B cell (primary cell): Measurements from ENCODE around the gene CIAO2B. TPM values are rescaled to one million over a fixed set of nuclear protein-coding genes. Genes with fewer than 3 reads are reported as not detected.

Source experiments
- ATAC-seq: fragments of 200-7000 bp; cut with Tn5 transposase; one replicate; pipeline ENCODE4 v1.10.0; 2021; ENCODE audit warnings: low read depth, mild to moderate bottlenecking, moderate number of reproducible peaks, moderate library complexity
- CTCF ChIA-PET: fragments of 350-600 bp; sonication (Branson Sonifier 250); formaldehyde crosslinking; loops from one replicate; lab custom pipeline; 2021; ENCODE audit warnings: antibody characterized with exemption, inconsistent platforms; lab: Charles Lee
- POLR2A ChIA-PET: fragments of 350-600 bp; sonication (Branson Sonifier 250); formaldehyde crosslinking; loops from one replicate; lab custom pipeline; 2021; ENCODE audit warnings: antibody characterized with exemption; lab: Charles Lee
- DNase-seq: peaks from one replicate; pipeline ENCODE4 v3.0.0; 2013
- H2AFZ ChIP-seq: 2 replicates; pipeline ENCODE4 v1.6.1; 2012; ENCODE audit warnings: mild to moderate bottlenecking, low read depth, low read length; ENCODE audit not compliant: insufficient read depth, poor library complexity, severe bottlenecking
- H3K27ac ChIP-seq, 2 donors: 1 replicate in 1 of 2; 2 replicates in 1 of 2; pipeline ENCODE4 v1.5.1; 2012 to 2013; ENCODE audit warnings: low read length in 2 of 2, mild to moderate bottlenecking in 2 of 2, moderate library complexity in 1 of 2
- H3K27me3 ChIP-seq, 4 experiments: fragments of 200-600 bp in 1 of 4; sonication (generic) in 1 of 4; replicated peaks in 1 of 4; 1 replicate in 2 of 4; 2 replicates in 2 of 4; pipeline versions ENCODE4 v1.6.1 to v1.7.0; 2013 to 2016; ENCODE audit warnings: low read length in 3 of 4, mild to moderate bottlenecking in 2 of 4, mixed read lengths in 1 of 4, moderate library complexity in 1 of 4; ENCODE audit not compliant: insufficient read depth in 4 of 4, control insufficient read depth in 3 of 4; ENCODE audit errors: control extremely low read depth in 1 of 4
- H3K36me3 ChIP-seq, 2 experiments: replicated peaks in 1 of 2; 1 replicate in 1 of 2; 2 replicates in 1 of 2; pipeline versions ENCODE4 v1.6.1 to v1.7.1; 2013; ENCODE audit warnings: low read length in 1 of 2; ENCODE audit not compliant: insufficient read depth in 2 of 2, control insufficient read depth in 1 of 2; ENCODE audit errors: control extremely low read depth in 1 of 2, extremely low read depth in 1 of 2
- H3K4me1 ChIP-seq, 2 donors: fragments of 200-600 bp in 1 of 2; sonication (generic) in 1 of 2; 1 replicate in 1 of 2; 2 replicates in 1 of 2; pipeline versions ENCODE4 v1.5.1 to v1.6.1; 2013 to 2017; ENCODE audit warnings: low read length in 2 of 2; ENCODE audit not compliant: control insufficient read depth in 2 of 2, insufficient read depth in 2 of 2
- H3K4me2 ChIP-seq: replicated peaks from 2 replicates; pipeline ENCODE3; 2012; ENCODE audit warnings: mild to moderate bottlenecking, low read depth, low read length; ENCODE audit not compliant: poor library complexity, severe bottlenecking
- H3K4me3 ChIP-seq, 5 experiments: fragments of 200-600 bp in 1 of 5; sonication (generic) in 1 of 5; 1 replicate in 3 of 5; 2 replicates in 2 of 5; pipeline versions ENCODE4 v1.5.1 to v1.7.0; 2011 to 2016; ENCODE audit warnings: low read length in 4 of 5, mild to moderate bottlenecking in 4 of 5, low read depth in 2 of 5, control low read depth in 1 of 5, moderate library complexity in 1 of 5; ENCODE audit not compliant: insufficient read depth in 1 of 5; ENCODE audit errors: control extremely low read depth in 1 of 5, extremely low read depth in 1 of 5
- H3K79me2 ChIP-seq: fragments of 200-600 bp; sonication (generic); one replicate; pipeline ENCODE4 v1.6.0; 2016; ENCODE audit warnings: low read length; ENCODE audit not compliant: control insufficient read depth, insufficient read depth
- H3K9ac ChIP-seq: fragments of 200-600 bp; sonication (generic); 2 replicates; pipeline ENCODE4 v1.6.1; 2017; ENCODE audit warnings: mild to moderate bottlenecking, low read length, moderate library complexity
- H3K9me3 ChIP-seq, 3 donors: one replicate each; pipeline versions ENCODE4 v1.6.1 to v1.7.1; 2013; ENCODE audit warnings: low read length in 2 of 3; ENCODE audit not compliant: control insufficient read depth in 2 of 3, insufficient read depth in 1 of 3; ENCODE audit errors: control extremely low read depth in 1 of 3
- H4K20me1 ChIP-seq: 2 replicates; pipeline ENCODE4 v1.6.0; 2012; ENCODE audit warnings: mild to moderate bottlenecking, low read length; ENCODE audit not compliant: insufficient read depth, control insufficient read depth, poor library complexity, severe bottlenecking
- H3K27ac Mint-ChIP-seq: one replicate; pipeline ENCODE4 v1.8.0; 2021; ENCODE audit warnings: mixed read lengths
- H3K27me3 Mint-ChIP-seq: one replicate; pipeline ENCODE4 v1.8.0; 2021; ENCODE audit warnings: mixed read lengths
- H3K4me1 Mint-ChIP-seq: one replicate; pipeline ENCODE4 v1.8.0; 2021; ENCODE audit warnings: mixed read lengths
- H3K4me3 Mint-ChIP-seq: one replicate; pipeline ENCODE4 v1.8.0; 2021; ENCODE audit warnings: mixed read lengths
- H3K9me3 Mint-ChIP-seq: one replicate; pipeline ENCODE4 v1.8.0; 2022; ENCODE audit warnings: mixed read lengths; ENCODE audit not compliant: insufficient read depth
- CTCF ChIP-seq: fragments of 200-600 bp; IDR thresholded peaks from one replicate; pipeline ENCODE4 v1.8.0; 2022; ENCODE audit warnings: antibody characterized with exemption, mild to moderate bottlenecking
- EZH2 ChIP-seq: IDR thresholded peaks from 2 replicates; pipeline ENCODE4 v1.6.1; 2012; ENCODE audit warnings: borderline replicate concordance, low read depth, mild to moderate bottlenecking, moderate library complexity, low read length; ENCODE audit not compliant: insufficient read depth, poor library complexity, severe bottlenecking
- WGBS: methylation state at CpG from one replicate; pipeline ENCODE4 v1.1.5; 2013; ENCODE audit warnings: missing lambda C conversion rate; ENCODE audit not compliant: insufficient coverage; 5-methylcytosine and 5-hydroxymethylcytosine counted together
- intact Hi-C: fragments of 100-400 bp; cut with micrococcal nuclease; formaldehyde crosslinking; loops from one replicate; pipeline ENCODE4 v1.10.0; 2022
- polyA plus RNA-seq: library from polyadenylated mRNA; depleted of rRNA; stranded (reverse); fragments of >200 nt; gene quantifications from 2 replicates; pipeline ENCODE4 v1.2.3, GENCODE V29; 2012
- total RNA-seq, 2 donors: library from RNA; stranded (reverse); fragments of 120-200 nt in 1 of 2; gene quantifications; 1 replicate in 1 of 2; 2 replicates in 1 of 2; pipeline versions ENCODE4 v1.2.3 to v1.2.4, GENCODE V29; 2013 to 2022

The CIAO2B gene
- total and polyA plus RNA-seq, 2 donors (not counting 1 experiment from before 2014, with no cell fraction given): 60.6 to 159 TPM

- Histone ChIP-seq H3K79me2 (peaks cover 24% of the 10 kb centered on the region), H3K9ac (no peak overlapping the region), H3K4me3 (no peak overlapping the region), H3K27ac (no peak overlapping the region), H3K9me3 (peaks cover 0 to 7% (median 0%) of the 10 kb centered on the region in 3 donors), H2AFZ (no peak overlapping the region), H3K36me3 (peaks cover 0 to 12% of the 10 kb centered on the region in 2 experiments), H3K4me1 (peaks cover 25% of the 10 kb centered on the region in 2 donors), H3K4me2 (no peak overlapping the region), H3K27me3 (peaks cover 0 to 20% (median 5%) of the 10 kb centered on the region in 4 experiments), H4K20me1 (peaks cover under 1% of the 10 kb centered on the region)
- Mint-ChIP-seq H3K4me3 (no peak overlapping the region), H3K27ac (no peak overlapping the region), H3K9me3 (no peaks in the 10 kb centered on the region), H3K4me1 (peaks cover 42% of the 10 kb centered on the region), H3K27me3 (peaks cover 12% of the 10 kb centered on the region)
- ChIA-PET CTCF (no interaction called here), POLR2A (no interaction called here)
- no peak for DNase-seq
- TF ChIP-seq EZH2: no peak
- no peak for TF ChIP-seq CTCF
- intact Hi-C loops: loop anchor here (5.0 kb wide), 1 partner anchor 48 kb away; the partner anchor contains the start of gene PDP2
- no peak for ATAC-seq
- 100% methylated on average over 1 of the region's 4 CpGs for WGBS
Observed at GRCh38 chr16:66930189-66930588, 4.0 kb downstream of the CIAO2B start.

GRCh38 chr16:66928702-66929388 lies 5.4 kb downstream of the CIAO2B start:
- Histone ChIP-seq H3K79me2 (peaks cover 14% of the 10 kb centered on the region), H3K9ac (no peak overlapping the region), H3K4me1 (peaks cover 24 to 28% of the 10 kb centered on the region in 2 donors), H3K36me3 (peaks cover 0 to 12% of the 10 kb centered on the region in 2 experiments), H3K27ac (no peak overlapping the region), H4K20me1 (no peaks in the 10 kb centered on the region), H3K9me3 (peaks cover 0 to 8% (median 0%) of the 10 kb centered on the region in 3 donors), H3K4me2 (no peak overlapping the region), H3K27me3 (peaks cover 0 to 32% (median 11%) of the 10 kb centered on the region in 4 experiments), H2AFZ (no peak overlapping the region), H3K4me3 (no peak overlapping the region)
- TF ChIP-seq CTCF (no peak), EZH2 (no peak)
- peaks cover 35% of the 10 kb centered on the region for H3K4me1 Mint-ChIP-seq
- ATAC-seq (no peak), DNase-seq (no peak)
- intact Hi-C loops: no loop called here
- ChIA-PET CTCF (interaction anchor here (0.6 to 1.6 kb wide), 5 partner anchors 33 to 61 kb away, joined by 3 to 5 read pairs (median 3); no protein-coding TSS in a partner anchor), POLR2A (no interaction called here)
- H3K4me3 Mint-ChIP-seq: no peak overlapping the region
- peaks cover 19% of the 10 kb centered on the region for H3K27me3 Mint-ChIP-seq
- 88% methylated on average over 5 of the region's 10 CpGs for WGBS
- no peak overlapping the region for H3K27ac Mint-ChIP-seq
- H3K9me3 Mint-ChIP-seq: no peaks in the 10 kb centered on the region
